Measurements from ENCODE around the gene SLC49A4.
"Not testable (repeated sequence)": the region's sequence is repeated elsewhere in the genome, so short reads cannot be mapped to it uniquely, and the experiment has no call there.

The SLC49A4 gene

GRCh38 chr3:122794779-122795673 lies at the start of gene SLC49A4:
Gene SLC49A4 (plus strand): TSS chr3:122795069. CDS start chr3:122795193, 124 bp downstream.
- Histone ChIP-seq H3K27ac (ENCODE audit: low read depth, low read length) (peak within 1 kb of the TSS; percentile 66), H3K4me3 (ENCODE audit: low read depth, low read length) (peak within 1 kb of the TSS; percentile 76), H3K9ac (ENCODE audit: low read length) (peak within 1 kb of the TSS; percentile 81), H3K4me1 (ENCODE audit: control insufficient read depth, insufficient read depth, low read length) (peaks cover 16% of the 10 kb centered on the region), H3K27me3 (ENCODE audit: control insufficient read depth, insufficient read depth, low read length) (peaks cover 11% of the 10 kb centered on the region), H3K36me3 (ENCODE audit: control insufficient read depth, insufficient read depth, low read length) (no peaks in the 10 kb centered on the region), H3K9me3 (ENCODE audit: control insufficient read depth, insufficient read depth, low read depth, low read length) (no peaks in the 10 kb centered on the region)

- Histone ChIP-seq H3K27ac (ENCODE audit: low read depth, low read length) (no peak overlapping the region), H3K27me3 (ENCODE audit: control insufficient read depth, insufficient read depth, low read length) (no peaks in the 10 kb centered on the region), H3K9me3 (ENCODE audit: control insufficient read depth, insufficient read depth, low read depth, low read length) (peaks cover 4% of the 10 kb centered on the region; the same call in 1 of the 2 replicates), H3K4me1 (ENCODE audit: control insufficient read depth, insufficient read depth, low read length) (no peaks in the 10 kb centered on the region), H3K9ac (ENCODE audit: low read length) (no peak overlapping the region), H3K36me3 (ENCODE audit: control insufficient read depth, insufficient read depth, low read length) (peaks cover 15% of the 10 kb centered on the region), H3K4me3 (ENCODE audit: low read depth, low read length) (no peak overlapping the region)
Observed at GRCh38 chr3:122745369-122746021, 49.4 kb upstream of the SLC49A4 start.

GRCh38 chr3:122747295-122747694 lies 47.6 kb upstream of the SLC49A4 start:
- not testable (repeated sequence) for H3K27me3 ChIP-seq (ENCODE audit: control insufficient read depth, insufficient read depth, low read length); H3K4me1 ChIP-seq (ENCODE audit: control insufficient read depth, insufficient read depth, low read length); H3K36me3 ChIP-seq (ENCODE audit: control insufficient read depth, insufficient read depth, low read length); H3K4me3 ChIP-seq (ENCODE audit: low read depth, low read length); H3K27ac ChIP-seq (ENCODE audit: low read depth, low read length); H3K9ac ChIP-seq (ENCODE audit: low read length); H3K9me3 ChIP-seq (ENCODE audit: control insufficient read depth, insufficient read depth, low read depth, low read length)

- Histone ChIP-seq H3K9ac (ENCODE audit: low read length) (no peak overlapping the region), H3K9me3 (ENCODE audit: control insufficient read depth, insufficient read depth, low read depth, low read length) (peaks cover 4% of the 10 kb centered on the region; the same call in 1 of the 2 replicates), H3K36me3 (ENCODE audit: control insufficient read depth, insufficient read depth, low read length) (peaks cover 6% of the 10 kb centered on the region), H3K27ac (ENCODE audit: low read depth, low read length) (no peak overlapping the region), H3K4me3 (ENCODE audit: low read depth, low read length) (no peak overlapping the region), H3K27me3 (ENCODE audit: control insufficient read depth, insufficient read depth, low read length) (no peaks in the 10 kb centered on the region), H3K4me1 (ENCODE audit: control insufficient read depth, insufficient read depth, low read length) (no peaks in the 10 kb centered on the region)
Observed at GRCh38 chr3:122748347-122748746, 46.5 kb upstream of the SLC49A4 start.

GRCh38 chr3:122754929-122755328 lies 39.9 kb upstream of the SLC49A4 start:
- Histone ChIP-seq H3K36me3 (ENCODE audit: control insufficient read depth, insufficient read depth, low read length) (no peaks in the 10 kb centered on the region), H3K9ac (ENCODE audit: low read length) (no peak overlapping the region), H3K4me3 (ENCODE audit: low read depth, low read length) (no peak overlapping the region), H3K4me1 (ENCODE audit: control insufficient read depth, insufficient read depth, low read length) (no peaks in the 10 kb centered on the region; the same call in 1 of the 2 replicates), H3K27ac (ENCODE audit: low read depth, low read length) (no peak overlapping the region), H3K27me3 (ENCODE audit: control insufficient read depth, insufficient read depth, low read length) (no peaks in the 10 kb centered on the region), H3K9me3 (ENCODE audit: control insufficient read depth, insufficient read depth, low read depth, low read length) (no peaks in the 10 kb centered on the region)

- Histone ChIP-seq H3K36me3 (ENCODE audit: control insufficient read depth, insufficient read depth, low read length) (no peaks in the 10 kb centered on the region), H3K9me3 (ENCODE audit: control insufficient read depth, insufficient read depth, low read depth, low read length) (no peaks in the 10 kb centered on the region), H3K27ac (ENCODE audit: low read depth, low read length) (no peak overlapping the region), H3K27me3 (ENCODE audit: control insufficient read depth, insufficient read depth, low read length) (no peaks in the 10 kb centered on the region), H3K9ac (ENCODE audit: low read length) (no peak overlapping the region), H3K4me1 (ENCODE audit: control insufficient read depth, insufficient read depth, low read length) (peaks cover 2% of the 10 kb centered on the region), H3K4me3 (ENCODE audit: low read depth, low read length) (no peak overlapping the region)
Observed at GRCh38 chr3:122755491-122755890, 39.4 kb upstream of the SLC49A4 start.

GRCh38 chr3:122758877-122759560 lies 35.9 kb upstream of the SLC49A4 start:
- no peaks in the 10 kb centered on the region for H3K27me3 ChIP-seq (ENCODE audit: control insufficient read depth, insufficient read depth, low read length)
- no peak overlapping the region for H3K9ac ChIP-seq (ENCODE audit: low read length)
- no peaks in the 10 kb centered on the region for H3K9me3 ChIP-seq (ENCODE audit: control insufficient read depth, insufficient read depth, low read depth, low read length)
- H3K36me3 ChIP-seq (ENCODE audit: control insufficient read depth, insufficient read depth, low read length): no peaks in the 10 kb centered on the region
- no peak overlapping the region for H3K27ac ChIP-seq (ENCODE audit: low read depth, low read length)
- peaks cover 11% of the 10 kb centered on the region for H3K4me1 ChIP-seq (ENCODE audit: control insufficient read depth, insufficient read depth, low read length)
- no peak overlapping the region for H3K4me3 ChIP-seq (ENCODE audit: low read depth, low read length)

GRCh38 chr3:122760453-122761271 lies 34.2 kb upstream of the SLC49A4 start:
- Histone ChIP-seq H3K27me3 (ENCODE audit: control insufficient read depth, insufficient read depth, low read length) (no peaks in the 10 kb centered on the region), H3K36me3 (ENCODE audit: control insufficient read depth, insufficient read depth, low read length) (no peaks in the 10 kb centered on the region), H3K9me3 (ENCODE audit: control insufficient read depth, insufficient read depth, low read depth, low read length) (no peaks in the 10 kb centered on the region), H3K4me3 (ENCODE audit: low read depth, low read length) (no peak overlapping the region), H3K27ac (ENCODE audit: low read depth, low read length) (peak overlapping the region; percentile 46; the same call in 1 of the 2 replicates), H3K9ac (ENCODE audit: low read length) (peak overlapping the region; percentile 21), H3K4me1 (ENCODE audit: control insufficient read depth, insufficient read depth, low read length) (peaks cover 11% of the 10 kb centered on the region)

GRCh38 chr3:122766430-122766829 lies 28.4 kb upstream of the SLC49A4 start:
- H3K27ac ChIP-seq (ENCODE audit: low read depth, low read length): no peak overlapping the region
- H3K36me3 ChIP-seq (ENCODE audit: control insufficient read depth, insufficient read depth, low read length): no peaks in the 10 kb centered on the region
- H3K4me3 ChIP-seq (ENCODE audit: low read depth, low read length): no peak overlapping the region
- no peaks in the 10 kb centered on the region for H3K9me3 ChIP-seq (ENCODE audit: control insufficient read depth, insufficient read depth, low read depth, low read length)
- H3K4me1 ChIP-seq (ENCODE audit: control insufficient read depth, insufficient read depth, low read length): no peaks in the 10 kb centered on the region
- no peaks in the 10 kb centered on the region for H3K27me3 ChIP-seq (ENCODE audit: control insufficient read depth, insufficient read depth, low read length)
- H3K9ac ChIP-seq (ENCODE audit: low read length): no peak overlapping the region

- Histone ChIP-seq H3K27me3 (ENCODE audit: control insufficient read depth, insufficient read depth, low read length) (no peaks in the 10 kb centered on the region), H3K4me1 (ENCODE audit: control insufficient read depth, insufficient read depth, low read length) (no peaks in the 10 kb centered on the region), H3K9me3 (ENCODE audit: control insufficient read depth, insufficient read depth, low read depth, low read length) (no peaks in the 10 kb centered on the region), H3K36me3 (ENCODE audit: control insufficient read depth, insufficient read depth, low read length) (no peaks in the 10 kb centered on the region), H3K9ac (ENCODE audit: low read length) (no peak overlapping the region), H3K27ac (ENCODE audit: low read depth, low read length) (no peak overlapping the region), H3K4me3 (ENCODE audit: low read depth, low read length) (no peak overlapping the region)
Observed at GRCh38 chr3:122767540-122768372, 27.1 kb upstream of the SLC49A4 start.

Measured in HUES6 (cell line).